HG03521 (cell line): ENCODE measurements around the gene ATAD3C.
"Not testable (repeated sequence)": the region's sequence is repeated elsewhere in the genome, so short reads cannot be mapped to it uniquely, and the experiment has no call there.

Source experiments
- ATAC-seq: cut with Tn5 transposase; IDR thresholded peaks from one replicate; pipeline ENCODE4 v1.9.1; 2021; ENCODE audit warnings: mild to moderate bottlenecking, moderate library complexity; ENCODE audit not compliant: unreplicated experiment

The ATAD3C gene

GRCh38 chr1:1440262-1441001 is 9.1 kb upstream of the ATAD3C start:
- ATAC-seq = no peak

- ATAC-seq = no peak
Measured at GRCh38 chr1:1441002-1441888, 8.2 kb upstream of the ATAD3C start.

- ATAC-seq = no peak
Measured at GRCh38 chr1:1442069-1442770, 7.3 kb upstream of the ATAD3C start.

DNA sequence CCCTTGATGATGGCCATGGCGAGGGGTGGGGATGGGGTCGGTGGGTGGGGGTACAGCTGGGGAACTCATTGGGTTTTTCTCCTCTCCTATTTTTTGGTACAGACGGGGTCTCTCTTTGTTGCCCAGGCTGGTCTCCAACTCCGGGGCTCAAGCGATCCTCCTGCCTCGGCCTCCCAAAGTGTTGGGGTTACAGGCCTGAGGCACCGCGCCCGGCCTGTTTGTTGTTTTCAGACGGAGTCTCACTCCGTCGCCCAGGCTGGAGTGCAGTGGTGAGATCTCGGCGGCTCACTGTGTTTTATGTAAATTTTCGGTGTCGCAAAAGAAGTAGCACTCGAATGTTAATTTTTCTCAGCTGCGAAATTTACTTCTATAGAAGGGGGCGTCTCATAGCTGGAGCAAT is 2.9 kb upstream of the ATAD3C start:
- ATAC-seq = not testable (repeated sequence)

- ATAC-seq = not testable (repeated sequence)
Measured at GRCh38 chr1:1450616-1451015, 1.1 kb downstream of the ATAD3C start.

GRCh38 chr1:1451696-1452364 is 2.3 kb downstream of the ATAD3C start:
- ATAC-seq = no peak

- not testable (repeated sequence) for ATAC-seq
Measured at GRCh38 chr1:1452365-1452739, 2.9 kb downstream of the ATAD3C start.

DNA sequence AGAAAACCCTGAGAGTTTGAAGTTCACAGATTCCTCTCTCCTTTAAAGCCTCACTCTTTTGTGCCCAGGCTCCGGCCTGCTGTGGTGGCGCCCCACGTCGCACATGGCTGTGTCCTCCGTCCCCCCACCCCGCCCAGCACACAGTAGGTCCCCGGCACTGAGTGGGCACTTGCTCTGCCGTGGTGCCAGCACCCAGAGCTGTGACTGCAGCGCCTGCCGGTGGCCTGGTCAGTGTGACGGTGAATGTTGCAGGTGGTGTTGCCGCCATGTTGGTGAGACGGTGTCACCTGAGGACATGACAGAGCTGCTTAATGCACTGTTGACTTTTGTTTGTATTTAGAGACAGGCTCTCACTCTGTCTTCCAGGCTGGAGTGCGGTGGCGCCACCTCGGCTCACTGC is 3.4 kb downstream of the ATAD3C start:
- no peak for ATAC-seq

DNA sequence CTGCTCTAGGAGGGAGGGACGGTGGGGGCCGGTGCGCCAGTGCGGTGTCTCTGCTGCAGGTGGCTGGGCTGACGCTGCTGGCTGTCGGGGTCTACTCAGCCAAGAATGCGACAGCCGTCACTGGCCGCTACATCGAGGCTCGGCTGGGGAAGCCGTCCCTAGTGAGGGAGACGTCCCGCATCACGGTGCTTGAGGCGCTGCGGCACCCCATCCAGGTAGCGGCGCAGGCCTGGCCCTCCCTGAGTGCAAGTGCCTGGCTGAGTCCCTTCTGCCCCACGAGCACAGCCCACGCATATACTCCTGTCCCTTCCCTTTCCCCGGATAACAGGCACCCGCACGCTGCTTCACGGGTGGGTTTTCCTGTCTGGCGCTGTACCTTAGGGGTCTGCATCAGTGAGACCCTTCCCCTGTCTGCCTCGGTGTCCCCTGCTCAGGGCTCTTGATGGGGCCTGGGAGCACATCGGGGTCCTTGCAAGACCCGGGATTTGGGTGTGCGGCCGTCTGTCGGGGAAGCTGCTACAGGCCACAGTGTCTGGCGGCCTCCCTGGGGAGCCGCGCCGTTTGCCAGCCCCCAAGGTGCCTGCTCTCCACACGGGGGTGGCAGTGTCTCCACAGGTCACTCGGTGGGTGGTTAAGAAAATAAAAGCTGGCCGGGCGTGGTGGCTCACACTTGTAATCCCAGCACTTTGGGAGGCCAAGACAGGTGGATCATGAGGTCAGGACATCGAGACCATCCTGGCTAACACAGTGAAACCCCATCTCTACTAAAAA is 5.0 kb downstream of the ATAD3C start:
- not testable (repeated sequence) for ATAC-seq

- no peak for ATAC-seq
Measured at GRCh38 chr1:1455366-1455884, 5.9 kb downstream of the ATAD3C start.

DNA sequence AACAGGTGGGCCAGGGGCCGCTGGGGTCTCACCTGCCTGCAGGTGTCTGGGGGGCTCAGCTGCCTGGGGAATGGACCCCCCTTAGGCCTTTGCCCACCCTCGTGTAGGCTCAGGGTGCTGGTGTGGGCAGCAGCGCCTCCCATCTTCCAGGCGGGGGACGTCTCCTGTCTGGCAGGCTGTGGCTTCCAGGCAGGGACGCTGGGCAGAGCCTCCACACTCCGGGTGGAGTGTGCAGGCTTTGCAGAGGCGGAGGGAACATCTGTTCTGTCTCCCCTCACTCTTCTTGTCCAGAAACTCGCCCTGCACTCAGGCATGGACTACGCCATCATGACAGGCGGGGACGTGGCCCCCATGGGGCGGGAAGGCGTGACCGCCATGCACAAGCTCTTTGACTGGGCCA is 6.4 kb downstream of the ATAD3C start:
- ATAC-seq = not testable (repeated sequence)

DNA sequence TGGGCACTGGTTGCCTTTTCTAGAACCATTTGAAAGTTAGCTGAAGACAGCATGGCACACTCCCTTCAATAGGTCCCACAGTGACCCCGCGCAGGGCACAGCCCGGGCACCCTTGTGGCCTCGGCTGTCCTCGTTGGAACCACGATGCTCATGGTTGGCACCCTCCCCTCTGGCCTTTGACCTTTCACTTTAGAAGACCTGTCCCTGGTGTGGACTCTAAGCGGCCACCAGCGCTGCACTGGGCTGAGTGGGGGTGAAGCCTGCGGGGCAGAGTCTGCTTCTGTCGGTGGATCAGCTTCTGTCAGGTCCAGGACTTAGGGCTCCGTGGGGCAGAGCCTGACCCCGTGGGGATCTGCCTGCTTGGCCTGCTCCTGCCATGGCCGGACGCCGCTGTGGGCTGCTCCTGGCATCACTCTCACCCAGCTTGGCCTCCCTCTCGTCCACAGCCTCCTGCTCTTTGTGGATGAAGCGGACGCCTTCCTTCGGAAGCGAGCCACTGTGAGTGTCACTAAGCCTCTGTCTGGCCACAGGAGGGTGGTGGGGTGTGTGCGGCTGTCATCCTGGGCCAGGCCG is 7.3 kb downstream of the ATAD3C start:
- not testable (repeated sequence) for ATAC-seq

DNA sequence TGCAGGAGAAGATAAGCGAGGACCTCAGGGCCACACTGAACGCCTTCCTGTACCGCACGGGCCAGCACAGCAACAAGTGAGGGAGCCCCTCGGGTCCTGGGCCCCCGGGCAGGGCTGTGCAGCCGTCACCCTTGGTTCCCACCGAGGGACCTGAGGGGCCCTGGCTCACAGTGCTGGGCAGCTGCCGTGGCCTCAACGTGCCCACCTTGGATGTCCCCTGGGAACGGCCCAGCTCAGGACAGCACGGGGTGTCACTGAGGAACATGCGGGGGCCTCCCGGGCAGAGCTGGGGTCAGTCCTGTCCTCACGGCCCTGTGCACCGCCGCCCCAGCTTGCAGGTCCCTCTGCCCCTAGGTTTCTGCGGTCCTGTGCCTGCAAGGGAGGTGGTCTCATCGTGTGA is 9.7 kb downstream of the ATAD3C start:
- not testable (repeated sequence) for ATAC-seq

- not testable (repeated sequence) for ATAC-seq
Measured at GRCh38 chr1:1459711-1460110, 10.2 kb downstream of the ATAD3C start.

DNA sequence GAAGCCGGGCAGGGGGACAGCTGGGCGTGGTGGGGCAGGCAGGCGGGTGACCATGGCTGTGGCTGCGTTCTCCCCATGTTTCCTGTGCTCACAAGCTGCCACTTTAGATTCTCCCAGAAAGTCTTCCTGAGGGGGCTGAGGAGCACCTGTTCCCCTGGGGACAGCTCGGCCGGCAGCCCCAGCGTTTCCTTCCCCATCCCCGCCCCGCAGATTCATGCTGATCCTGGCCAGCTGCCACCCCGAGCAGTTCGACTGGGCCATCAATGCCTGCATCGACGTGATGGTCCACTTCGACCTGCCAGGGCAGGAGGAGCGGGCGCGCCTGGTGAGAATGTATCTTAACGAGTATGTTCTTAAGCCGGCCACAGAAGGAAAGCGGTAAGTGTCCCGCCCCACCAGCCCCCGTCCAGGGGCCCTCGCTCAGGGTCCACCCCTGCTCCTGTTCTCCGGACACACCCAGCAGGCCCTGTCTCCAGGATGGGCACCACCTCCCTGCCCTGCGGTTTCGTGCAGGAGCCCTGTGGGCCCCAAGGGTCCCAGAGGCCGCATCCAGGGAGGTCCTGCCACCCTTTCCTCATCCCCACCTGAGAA is 11.1 kb downstream of the ATAD3C start:
- ATAC-seq = no peak

GRCh38 chr1:1461721-1462317 is 12.3 kb downstream of the ATAD3C start:
- no peak for ATAC-seq

- ATAC-seq = no peak
Measured at GRCh38 chr1:1462318-1462966, 13.0 kb downstream of the ATAD3C start.

GRCh38 chr1:1463312-1463711 is 13.8 kb downstream of the ATAD3C start:
- ATAC-seq = no peak
